ENCODE results near the gene SSUH2. TPM values are rescaled to one million over a fixed set of nuclear protein-coding genes. Genes with fewer than 3 reads are reported as not detected.

Gene SSUH2
- total and polyA plus RNA-seq, 9 of the 15 experiments (the other 6 are each of a cell fraction or from before 2014, with no cell fraction given) = 0.04 to 0.17 (median 0.04) TPM; not detected in 6

GRCh38 chr3:8638994-8639658 is 5.5 kb downstream of the SSUH2 start:
- 0% methylated on average over 13 of the region's 13 CpGs for WGBS (ENCODE audit: insufficient coverage, low coverage, missing lambda C conversion rate)
- Histone ChIP-seq H3K79me2 (ENCODE audit: control insufficient read depth, insufficient read depth, low read length) (no peaks in the 10 kb centered on the region), H3K9me1 (ENCODE audit: control insufficient read depth, insufficient read depth, low read length) (no peaks in the 10 kb centered on the region), H4K20me1 (replicated peaks; ENCODE audit: control insufficient read depth, insufficient read depth, low read length) (peaks cover 2% of the 10 kb centered on the region; the same call in 1 of the 2 replicates), H3K4me2 (ENCODE audit: insufficient read depth, low read length) (no peak overlapping the region), H3K9me3 (replicated peaks; ENCODE audit: control insufficient read depth, insufficient read depth, low read depth, low read length) (no peaks in the 10 kb centered on the region; the same call in 1 of the 2 replicates), H3K4me3 (no peak overlapping the region), H2AFZ (ENCODE audit: low read depth, low read length) (no peak overlapping the region), H3K36me3 (ENCODE audit: control insufficient read depth, insufficient read depth, low read length) (no peaks in the 10 kb centered on the region), H3K9ac (ENCODE audit: insufficient read depth in 1 of 2, low read depth in 2 of 2, low read length in 2 of 2) (no peak overlapping the region), H3K27me3 (ENCODE audit: control insufficient read depth in 2 of 2, insufficient read depth in 2 of 2, low read length in 2 of 2) (peaks cover 12 to 41% of the 10 kb centered on the region in 2 experiments; a peak in 4 of 5 replicates), H3K27ac (ENCODE audit: extremely low read depth, low read depth, low read length) (no peak overlapping the region), H3K4me1 (replicated peaks in 1 of 2; ENCODE audit: control insufficient read depth in 2 of 2, insufficient read depth in 2 of 2, low read length in 2 of 2) (no peaks in the 10 kb centered on the region)
- in situ Hi-C loops (cut with MboI) (no loop called here), intact Hi-C loops (cut with micrococcal nuclease) (no loop called here)
- ATAC-seq (no peak), FAIRE-seq (no peak), DNase-seq (ENCODE audit: extremely low read depth in 1 of 4, low spot score in 3 of 4) (no peak)
- ChIA-PET POLR2A (interaction anchor here (0.7 kb wide), 1 partner anchor 86 kb away, joined by 4 read pairs; no protein-coding TSS in a partner anchor), CTCF (ENCODE audit: low intra/inter-chr PET ratio) (no interaction called here)
- no TSS peak for BruUV-seq (replicated peaks)
- TF ChIP-seq GABPB2 (CRISPR knock-in tag; conservative IDR thresholded peaks at IDR 0.05) (no peak), SMARCE1 (IDR thresholded peaks at IDR 0.05) (no peak), ESRRA (IDR thresholded peaks at IDR 0.05; ENCODE audit: borderline replicate concordance, low read depth) (no peak)

- Histone ChIP-seq H3K9me1 (ENCODE audit: control insufficient read depth, insufficient read depth, low read length) (no peaks in the 10 kb centered on the region), H3K4me1 (replicated peaks in 1 of 2; ENCODE audit: control insufficient read depth in 2 of 2, insufficient read depth in 2 of 2, low read length in 2 of 2) (no peaks in the 10 kb centered on the region; a peak in 1 of 5 replicates), H4K20me1 (replicated peaks; ENCODE audit: control insufficient read depth, insufficient read depth, low read length) (peaks cover 2% of the 10 kb centered on the region; the same call in 1 of the 2 replicates), H3K4me2 (ENCODE audit: insufficient read depth, low read length) (no peak overlapping the region), H3K27ac (ENCODE audit: extremely low read depth, low read depth, low read length) (no peak overlapping the region), H3K9ac (ENCODE audit: insufficient read depth in 1 of 2, low read depth in 2 of 2, low read length in 2 of 2) (no peak overlapping the region), H3K9me3 (replicated peaks; ENCODE audit: control insufficient read depth, insufficient read depth, low read depth, low read length) (no peaks in the 10 kb centered on the region; the same call in 1 of the 2 replicates), H3K4me3 (no peak overlapping the region), H3K79me2 (ENCODE audit: control insufficient read depth, insufficient read depth, low read length) (no peaks in the 10 kb centered on the region), H2AFZ (ENCODE audit: low read depth, low read length) (no peak overlapping the region), H3K27me3 (ENCODE audit: control insufficient read depth in 2 of 2, insufficient read depth in 2 of 2, low read length in 2 of 2) (peaks cover 19 to 49% of the 10 kb centered on the region in 2 experiments; a peak in 4 of 5 replicates), H3K36me3 (ENCODE audit: control insufficient read depth, insufficient read depth, low read length) (no peaks in the 10 kb centered on the region)
- CTCF ChIA-PET (ENCODE audit: low intra/inter-chr PET ratio) = no interaction called here
- POLR2A ChIA-PET = no interaction called here
- FAIRE-seq (no peak), DNase-seq (ENCODE audit: extremely low read depth in 1 of 4, low spot score in 3 of 4) (no peak), ATAC-seq (no peak)
- 0% methylated on average over 1 of the region's 1 CpG for WGBS (ENCODE audit: insufficient coverage, low coverage, missing lambda C conversion rate)
- intact Hi-C loops (cut with micrococcal nuclease) = no loop called here
- in situ Hi-C loops (cut with MboI) = no loop called here
- no TSS peak for BruUV-seq (replicated peaks)
- TF ChIP-seq RFX1 (IDR thresholded peaks at IDR 0.05) (no peak), XRCC4 (IDR thresholded peaks at IDR 0.05; ENCODE audit: extremely low read depth, insufficient read depth, insufficient read length) (no peak), CEBPB (tag; IDR thresholded peaks at IDR 0.05) (no peak), ELF2 (CRISPR knock-in tag; IDR thresholded peaks at IDR 0.05) (no peak), MIER1 (IDR thresholded peaks at IDR 0.05; ENCODE audit: low read depth) (no peak), RFX5 (IDR thresholded peaks at IDR 0.05; ENCODE audit: low read depth, low read length) (no peak), ARID3A (IDR thresholded peaks at IDR 0.05; ENCODE audit: borderline replicate concordance, low read depth, low read length) (no peak)
- TF ChIP-seq, protein P1, sequence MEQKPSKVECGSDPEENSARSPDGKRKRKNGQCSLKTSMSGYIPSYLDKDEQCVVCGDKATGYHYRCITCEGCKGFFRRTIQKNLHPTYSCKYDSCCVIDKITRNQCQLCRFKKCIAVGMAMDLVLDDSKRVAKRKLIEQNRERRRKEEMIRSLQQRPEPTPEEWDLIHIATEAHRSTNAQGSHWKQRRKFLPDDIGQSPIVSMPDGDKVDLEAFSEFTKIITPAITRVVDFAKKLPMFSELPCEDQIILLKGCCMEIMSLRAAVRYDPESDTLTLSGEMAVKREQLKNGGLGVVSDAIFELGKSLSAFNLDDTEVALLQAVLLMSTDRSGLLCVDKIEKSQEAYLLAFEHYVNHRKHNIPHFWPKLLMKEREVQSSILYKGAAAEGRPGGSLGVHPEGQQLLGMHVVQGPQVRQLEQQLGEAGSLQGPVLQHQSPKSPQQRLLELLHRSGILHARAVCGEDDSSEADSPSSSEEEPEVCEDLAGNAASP (IDR thresholded peaks at IDR 0.05) = no peak
- TF ChIP-seq, protein P2, sequence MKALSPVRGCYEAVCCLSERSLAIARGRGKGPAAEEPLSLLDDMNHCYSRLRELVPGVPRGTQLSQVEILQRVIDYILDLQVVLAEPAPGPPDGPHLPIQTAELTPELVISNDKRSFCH (CRISPR knock-in tag; IDR thresholded peaks at IDR 0.05) = no peak
- TF ChIP-seq, protein P2 (tag; IDR thresholded peaks at IDR 0.05) = no peak
Observed at GRCh38 chr3:8637348-8637747, 7.2 kb downstream of the SSUH2 start.

All from K562 (cell line).